ENCODE data around the gene RFFL.

The RFFL gene

GRCh38 chr17:35079547-35080423 is 16.3 kb upstream of the RFFL start:
- no peak for DNase-seq

DNA sequence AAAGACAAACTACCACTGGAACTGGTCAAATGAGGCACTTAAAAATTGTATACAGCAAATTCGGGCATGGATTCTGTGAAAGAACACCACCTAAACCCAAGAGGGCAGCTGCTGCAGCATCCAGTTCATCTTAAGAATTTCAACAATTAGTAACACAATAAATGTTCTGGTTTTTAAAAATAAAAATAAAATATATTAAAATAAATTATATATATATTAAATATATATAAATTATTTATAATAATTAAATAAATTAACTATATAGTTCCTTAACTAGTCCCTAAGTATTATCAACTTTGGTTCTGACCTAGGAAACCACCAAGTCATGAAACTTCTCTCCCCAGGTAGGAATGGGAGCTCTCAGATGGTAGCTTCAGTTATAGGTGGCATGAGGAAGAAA is 13.4 kb upstream of the RFFL start:
- DNase-seq: no peak

DNA sequence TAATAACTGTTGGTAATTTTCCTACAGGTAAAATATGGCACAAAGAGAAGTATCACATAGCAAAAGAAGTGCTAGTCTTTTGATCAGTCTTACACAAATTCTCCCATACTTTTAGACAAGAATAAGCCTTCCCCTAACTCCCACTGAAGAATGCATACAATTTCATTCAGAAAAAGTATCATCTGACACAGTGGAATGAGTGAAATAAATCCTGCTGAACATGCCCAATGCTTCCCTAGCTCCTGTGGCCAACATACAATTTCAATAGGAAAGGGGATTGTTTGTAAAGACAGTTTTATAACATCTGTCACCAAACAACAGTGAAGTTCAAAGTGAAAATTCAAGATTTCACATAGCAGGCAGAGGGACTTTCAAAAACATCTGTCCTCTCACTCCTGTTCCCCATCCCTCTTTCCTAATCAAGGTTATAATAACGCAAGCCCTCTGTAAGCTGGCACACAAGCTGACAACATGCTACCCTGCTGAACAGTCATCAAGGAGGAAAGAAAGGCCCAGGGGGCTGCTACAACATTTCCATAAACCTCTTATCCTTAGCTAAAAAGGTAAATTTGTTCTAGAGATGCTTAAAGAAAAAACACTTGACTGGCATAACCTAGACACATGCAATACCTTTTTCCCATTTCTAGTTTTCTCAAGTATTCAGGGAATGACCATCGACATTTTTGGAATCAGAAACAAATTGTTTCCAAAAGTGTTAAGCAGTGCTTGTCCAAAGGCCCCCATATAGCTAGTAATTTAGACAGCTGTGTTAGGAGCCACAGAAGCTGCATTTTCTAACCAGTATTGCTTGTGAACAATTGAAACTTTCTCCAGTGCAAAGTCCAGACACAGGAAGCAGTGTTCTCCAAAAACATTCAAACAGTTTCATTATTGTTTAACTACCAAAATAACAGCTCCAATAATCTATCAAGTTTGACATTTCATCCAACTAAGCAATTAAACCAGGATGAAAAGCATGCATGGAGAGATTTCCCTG is 11.5 kb upstream of the RFFL start:
- DNase-seq: no peak

DNA sequence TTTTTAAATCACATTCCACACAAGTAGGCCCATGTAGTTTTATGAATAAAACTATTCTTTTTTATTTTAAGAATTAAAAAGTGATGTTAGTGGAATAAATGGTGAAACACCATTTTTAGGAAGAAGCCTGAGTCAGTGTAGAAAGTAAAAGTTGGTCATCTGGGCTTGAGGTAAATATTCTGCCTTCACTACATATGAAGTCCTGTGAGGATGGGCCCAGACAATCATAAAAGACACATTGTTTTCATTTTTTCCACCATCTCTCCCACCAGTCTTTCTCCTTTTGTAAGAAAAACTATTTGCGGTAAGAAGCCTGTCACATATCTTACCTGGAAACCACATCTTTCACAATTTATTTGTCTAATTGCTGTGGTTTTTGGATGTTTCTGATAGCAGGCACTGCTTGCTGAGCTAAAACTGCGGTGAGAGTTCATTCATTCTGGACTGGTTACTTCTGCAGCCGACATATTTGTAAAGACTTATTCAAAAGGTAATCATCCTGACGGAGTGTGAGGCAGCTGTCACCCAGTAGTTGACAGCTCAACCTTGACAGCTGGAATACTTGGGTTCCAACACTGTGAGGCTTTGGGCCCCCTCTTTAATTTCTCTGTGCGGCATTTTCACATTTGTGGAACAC is 10.6 kb upstream of the RFFL start:
- peak in 1 of 2 experiments; percentile 44 for DNase-seq

GRCh38 chr17:35073183-35073790 is 9.8 kb upstream of the RFFL start:
- no peak for DNase-seq

DNA sequence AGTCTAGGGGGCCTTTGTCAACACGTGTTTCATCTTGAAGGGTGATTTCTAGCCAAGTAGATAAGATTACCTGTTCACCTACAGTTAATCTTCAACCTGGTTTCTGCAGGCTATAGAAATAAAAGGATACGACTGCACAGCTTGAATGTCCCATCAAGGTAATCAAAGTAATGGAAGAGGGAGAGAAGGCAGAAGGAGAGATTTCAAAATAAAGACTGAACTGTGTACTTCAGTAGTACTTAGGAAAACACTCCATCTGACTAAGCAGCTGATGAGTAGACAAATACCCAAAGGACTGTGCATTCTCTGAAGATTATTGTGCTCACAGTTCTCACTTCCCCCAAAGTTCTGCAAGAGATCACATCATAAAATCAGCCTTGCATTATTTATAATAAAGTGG is 5.8 kb upstream of the RFFL start:
- no peak for DNase-seq

DNA sequence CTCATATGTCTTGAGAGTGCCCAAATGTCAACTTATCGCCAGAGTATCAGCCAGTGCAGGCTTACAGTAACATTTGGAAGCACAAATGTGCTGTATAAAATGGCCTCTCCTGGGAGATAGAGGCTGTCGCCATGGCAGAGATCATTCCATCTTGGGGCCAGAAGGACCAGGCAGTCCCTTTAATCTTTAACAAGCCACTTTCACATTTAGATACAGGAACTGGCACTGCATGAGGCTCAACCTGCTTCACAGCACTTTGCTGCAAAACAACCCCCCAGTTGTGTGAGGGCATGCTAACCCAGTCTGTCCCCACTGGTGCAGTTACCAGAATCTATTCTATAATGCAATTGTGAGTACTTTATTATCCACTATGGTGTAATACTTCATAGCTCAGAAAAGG is 4.7 kb upstream of the RFFL start:
- DNase-seq: no peak

DNA sequence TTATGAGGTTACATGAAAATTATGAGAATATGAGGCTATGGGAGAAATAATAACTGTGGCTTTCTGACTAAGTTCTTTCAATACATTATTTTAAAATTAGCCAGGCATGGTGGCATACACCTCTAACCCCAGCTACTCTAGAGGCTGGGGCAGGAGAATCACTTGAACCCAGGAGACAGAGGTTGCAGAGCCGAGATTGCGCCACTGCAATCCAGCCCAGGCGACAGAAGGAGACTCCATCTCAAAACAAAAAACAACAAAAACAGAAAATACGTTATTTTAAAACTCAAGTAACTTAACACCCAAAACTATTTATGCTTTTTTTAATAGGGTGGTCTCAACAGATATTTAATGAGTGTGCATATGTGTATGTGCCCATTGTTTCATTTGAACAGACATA is 2.4 kb upstream of the RFFL start:
- no peak for DNase-seq

DNA sequence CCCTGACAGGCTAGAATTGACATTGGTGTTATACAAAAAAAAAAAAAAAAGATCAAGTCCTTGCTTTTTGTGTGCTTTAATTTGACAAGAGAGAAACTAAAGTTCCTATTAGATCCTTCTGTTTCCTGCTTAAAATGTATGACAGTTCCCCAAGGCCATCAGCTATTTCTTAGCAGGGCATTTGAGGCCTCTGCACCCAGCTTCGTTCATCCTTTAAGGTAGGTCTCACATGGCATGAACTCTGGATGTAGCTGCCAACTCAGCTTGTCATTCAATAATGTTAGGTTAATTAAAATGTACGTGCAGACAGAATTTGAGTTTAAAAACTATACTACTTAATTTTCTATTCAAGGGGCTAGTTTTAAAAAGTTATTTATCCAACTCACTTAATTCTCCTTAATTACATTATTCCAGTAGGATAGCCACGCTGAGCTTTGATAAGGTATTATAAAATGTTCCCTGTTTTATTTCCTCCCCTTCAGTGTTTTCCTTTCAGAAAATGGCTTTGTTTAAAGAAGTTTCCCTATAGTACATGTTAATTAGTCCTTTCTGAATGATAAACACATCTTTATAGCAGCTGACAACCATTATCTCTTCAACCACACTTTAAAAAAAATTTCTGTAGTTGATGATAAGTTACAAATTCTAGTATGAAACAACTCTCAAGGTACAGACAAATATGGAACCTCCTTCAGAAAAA is 1.2 kb upstream of the RFFL start:
- DNase-seq: no peak

DNA sequence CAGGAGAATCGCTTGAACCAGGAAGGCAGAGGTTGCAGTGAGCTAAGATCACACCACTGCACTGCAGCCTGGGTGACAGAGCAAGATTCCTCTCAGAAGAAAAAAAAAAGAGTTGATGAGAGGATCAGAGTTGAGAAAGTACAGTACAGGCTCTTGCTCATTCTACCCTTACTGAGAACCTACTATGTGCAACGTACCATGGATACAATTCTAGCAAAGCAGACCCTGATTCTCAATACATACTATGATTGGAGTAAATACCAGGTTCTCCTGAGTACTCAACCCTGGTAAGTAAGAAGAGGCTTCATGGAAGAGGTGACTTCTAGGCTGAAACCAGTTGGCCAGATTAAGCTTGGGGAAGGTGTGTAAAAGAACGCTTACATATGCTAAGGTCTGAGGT is 1.2 kb downstream of the RFFL start:
- DNase-seq: no peak

DNA sequence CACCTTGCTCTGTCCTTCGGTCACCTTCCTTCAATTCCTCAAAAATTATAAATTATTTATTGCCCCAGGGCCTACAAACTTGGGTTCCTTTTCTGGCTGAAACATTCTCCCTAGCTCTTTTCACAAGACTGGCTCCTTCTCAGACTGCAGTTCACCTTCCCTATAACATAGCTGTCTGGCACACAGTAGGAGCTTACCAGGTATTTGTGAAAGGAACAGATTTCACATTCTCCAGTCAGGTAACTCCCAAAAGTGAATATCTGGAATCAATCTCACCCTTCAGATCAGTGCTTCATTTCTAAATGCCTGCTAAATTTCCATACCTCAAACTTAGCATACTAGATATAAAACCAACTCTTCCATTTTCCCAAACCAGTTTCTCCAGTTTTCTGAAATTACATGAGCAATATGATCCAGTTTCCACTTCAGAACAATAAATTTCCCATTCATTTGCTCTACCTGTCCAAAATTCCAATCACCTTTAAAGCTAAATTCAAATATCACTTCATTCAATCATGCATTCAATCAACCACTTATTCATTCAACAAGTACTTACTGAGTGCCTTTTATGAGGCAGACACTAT is 6.1 kb downstream of the RFFL start:
- DNase-seq: no peak

GRCh38 chr17:35056013-35056412 is 7.5 kb downstream of the RFFL start:
- no peak for DNase-seq

- no peak for DNase-seq
Observed at GRCh38 chr17:35053204-35053603, 10.3 kb downstream of the RFFL start.

DNA sequence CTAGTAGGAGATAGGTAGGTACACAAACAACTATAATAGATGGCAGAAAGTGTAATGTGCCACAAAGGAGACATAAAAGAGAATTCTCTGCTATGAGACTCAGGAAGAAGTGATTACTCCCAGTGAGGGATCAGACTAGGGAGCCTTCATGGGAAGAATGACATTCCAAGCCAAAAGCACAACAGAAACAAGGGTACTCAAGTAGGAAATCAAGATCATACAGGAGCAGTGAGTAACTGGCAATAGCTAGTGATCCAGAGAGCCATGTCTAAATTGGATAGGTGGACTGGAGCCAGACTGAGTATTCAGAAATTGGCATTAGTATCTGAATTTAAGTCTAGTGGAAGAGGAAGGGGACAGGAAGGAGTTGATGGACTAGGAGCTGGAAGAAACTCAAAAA is 10.7 kb downstream of the RFFL start:
- no peak for DNase-seq

DNA sequence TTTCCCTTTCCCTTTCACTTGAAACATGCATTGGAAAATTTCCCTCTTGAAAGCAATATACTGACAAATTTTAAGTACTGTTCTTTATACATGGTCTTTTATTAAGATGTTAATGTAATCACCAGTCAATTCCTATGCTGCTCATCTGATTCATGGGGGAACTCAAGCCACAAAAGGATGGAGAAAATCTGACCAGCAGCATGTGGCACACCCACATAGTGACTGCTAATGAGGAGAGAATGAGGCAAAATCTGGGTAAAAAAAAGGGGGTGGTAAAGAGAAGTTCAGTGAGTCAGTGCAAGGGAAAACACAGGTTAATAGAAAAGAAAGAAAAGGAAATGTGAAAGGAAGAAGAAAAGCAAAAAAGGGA is 11.3 kb downstream of the RFFL start:
- DNase-seq: no peak

GRCh38 chr17:35051579-35052240 is 11.8 kb downstream of the RFFL start:
- DNase-seq: no peak

DNA sequence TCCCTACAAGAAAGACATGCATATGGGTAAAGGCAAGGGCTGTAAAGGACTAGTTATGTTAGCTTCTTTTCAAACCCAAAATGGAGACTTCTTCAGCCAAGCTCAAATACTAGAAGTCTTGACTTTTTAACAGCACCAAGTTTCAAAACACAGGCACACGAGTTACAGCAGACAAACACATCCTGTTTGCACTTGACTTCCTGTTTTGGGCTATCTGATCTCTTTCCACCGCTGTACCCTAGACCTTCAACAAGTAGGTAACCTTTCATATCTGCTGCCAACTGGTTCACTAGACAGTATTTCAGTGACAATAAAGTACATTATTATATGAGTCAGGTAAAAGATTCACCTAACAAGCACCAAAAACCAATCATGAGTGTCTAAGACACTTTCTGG is 12.3 kb downstream of the RFFL start:
- DNase-seq: no peak

- DNase-seq: no peak
Observed at GRCh38 chr17:35050170-35050569, 13.3 kb downstream of the RFFL start.

GRCh38 chr17:35048685-35049379 is 14.7 kb downstream of the RFFL start:
- DNase-seq: no peak

- peak; percentile 51 to 65 for DNase-seq
Observed at GRCh38 chr17:35046740-35047283, 16.7 kb downstream of the RFFL start.
